K562 (cell line): ENCODE measurements around the gene CHD5. TPM values are rescaled to one million over a fixed set of nuclear protein-coding genes. Genes with fewer than 3 reads are reported as not detected.

Source experiments
- ATAC-seq: fragments of 200-7000 bp; cut with Tn5 transposase; 3 replicates; pipeline ENCODE4 v1.9.1; 2020; ENCODE audit warnings: moderate library complexity
- BruUV-seq: library from RNA; stranded (reverse); fragments of 400-500 nt; replicated peaks from 2 replicates; lab custom pipeline; 2021; lab: Mats Ljungman, UMichigan
- CTCF ChIA-PET: fragments of 300-600 bp; formaldehyde crosslinking; extraction: SDS; loops from one replicate; lab custom pipeline; 2021; ENCODE audit warnings: low intra/inter-chr PET ratio; lab: Yijun Ruan, JAX
- POLR2A ChIA-PET: fragments of 300-600, 350-650 bp; sonication (Branson Sonifier 250); formaldehyde crosslinking; extraction: SDS; loops from one replicate; lab custom pipeline; 2021; ENCODE audit warnings: antibody characterized with exemption, inconsistent platforms; lab: Yijun Ruan, JAX
- DNase-seq, 4 experiments: peaks; one replicate each; pipeline versions ENCODE4 v3.0.0 to v3.0.0-alpha.2; 2011 to 2018; ENCODE audit warnings: low spot score in 3 of 4, mixed read lengths in 3 of 4; ENCODE audit errors: extremely low read depth in 1 of 4
- FAIRE-seq: peaks from 2 replicates; lab custom pipeline; 2011; peaks lifted over from hg19 to GRCh38; lab: Jason Lieb, UNC
- H2AFZ ChIP-seq: 2 replicates; pipeline ENCODE4 v1.6.0; 2011; ENCODE audit warnings: low read depth, low read length, control low read depth, inconsistent platforms
- H3K27ac ChIP-seq: fragments of 200-600 bp; 3 replicates; pipeline ENCODE4 v1.8.0; 2011; ENCODE audit warnings: low read depth, mild to moderate bottlenecking, control low read depth, inconsistent platforms, low read length, moderate library complexity, mixed read lengths; ENCODE audit errors: extremely low read depth
- H3K27me3 ChIP-seq, 2 experiments: fragments of 300-600 bp in 1 of 2; 2 replicates in 1 of 2; 3 replicates in 1 of 2; pipeline versions ENCODE4 v1.6.0 to v1.8.0; 2011; ENCODE audit warnings: inconsistent platforms in 2 of 2, low read length in 2 of 2, mild to moderate bottlenecking in 1 of 2, mixed read lengths in 1 of 2, moderate library complexity in 1 of 2; ENCODE audit not compliant: control insufficient read depth in 2 of 2, insufficient read depth in 2 of 2
- H3K36me3 ChIP-seq: fragments of 300-600 bp; 3 replicates; pipeline ENCODE4 v1.8.0; 2011; ENCODE audit warnings: mild to moderate bottlenecking, low read length, inconsistent platforms; ENCODE audit not compliant: control insufficient read depth, insufficient read depth
- H3K4me1 ChIP-seq, 2 experiments: fragments of 200-600 bp in 1 of 2; replicated peaks in 1 of 2; 2 replicates in 1 of 2; 3 replicates in 1 of 2; pipeline versions ENCODE4 v1.5.1 to v1.8.0; 2011; ENCODE audit warnings: inconsistent platforms in 2 of 2, low read length in 2 of 2, mild to moderate bottlenecking in 1 of 2, mixed read lengths in 1 of 2, moderate library complexity in 1 of 2; ENCODE audit not compliant: control insufficient read depth in 2 of 2, insufficient read depth in 2 of 2
- H3K4me2 ChIP-seq: 2 replicates; pipeline ENCODE4 v1.6.1; 2011; ENCODE audit warnings: low read length, control low read depth, inconsistent platforms, mixed read lengths; ENCODE audit not compliant: insufficient read depth
- H3K4me3 ChIP-seq: fragments of 200-600 bp; sonication (generic), shearing (Covaris generic); 2 replicates; pipeline ENCODE4 v1.5.1; 2016; ENCODE audit warnings: control low read depth, inconsistent platforms
- H3K79me2 ChIP-seq: fragments of 200-600 bp; 3 replicates; pipeline ENCODE4 v1.8.0; 2011; ENCODE audit warnings: low read length, inconsistent platforms; ENCODE audit not compliant: control insufficient read depth, insufficient read depth
- H3K9ac ChIP-seq, 2 experiments: 2 replicates each; pipeline versions ENCODE4 v1.6.0 to v1.6.1; 2011; ENCODE audit warnings: low read depth in 2 of 2, low read length in 2 of 2, control low read depth in 1 of 2, inconsistent platforms in 1 of 2, mild to moderate bottlenecking in 1 of 2, mixed read lengths in 1 of 2; ENCODE audit not compliant: insufficient read depth in 1 of 2
- H3K9me1 ChIP-seq: one replicate; pipeline ENCODE4 v1.6.0; 2011; ENCODE audit warnings: inconsistent platforms, mild to moderate bottlenecking, low read length, moderate library complexity; ENCODE audit not compliant: control insufficient read depth, insufficient read depth
- H3K9me3 ChIP-seq: replicated peaks from 2 replicates; pipeline ENCODE4 v1.5.1; 2011; ENCODE audit warnings: low read depth, low read length, inconsistent platforms; ENCODE audit not compliant: control insufficient read depth, insufficient read depth
- H4K20me1 ChIP-seq: replicated peaks from 2 replicates; pipeline ENCODE4 v1.6.1; 2011; ENCODE audit warnings: low read length, inconsistent platforms, mixed read lengths; ENCODE audit not compliant: control insufficient read depth, insufficient read depth
- CSDE1 ChIP-seq, 2 experiments: fragments of 450-650 bp; IDR thresholded peaks; 2 replicates each; pipeline ENCODE4 v1.6.1; 2016; ENCODE audit warnings: mild to moderate bottlenecking in 1 of 2
- FOSL1 ChIP-seq: fragments of 200-800 bp; sonication (Bioruptor generic); conservative IDR thresholded peaks from 2 replicates; pipeline ENCODE4 v1.6.1; 2016; ENCODE audit warnings: missing genetic modification characterization, missing compliant biosample characterization
- GABPA ChIP-seq: fragments of 200-800 bp; sonication (Bioruptor generic); conservative IDR thresholded peaks from 2 replicates; pipeline ENCODE4 v1.6.1; 2016; ENCODE audit warnings: low read depth, missing genetic modification characterization, missing compliant biosample characterization
- SP1 ChIP-seq: sonication (generic); formaldehyde crosslinking; IDR thresholded peaks from 2 replicates; pipeline ENCODE4 v1.8.1; 2022; ENCODE audit warnings: mild to moderate bottlenecking, missing genetic modification reagents
- ZNF699 ChIP-seq: fragments of 250-450 bp; sonication (Bioruptor Pico); IDR thresholded peaks from 2 replicates; pipeline ENCODE4 v1.8.0; 2021; ENCODE audit warnings: mild to moderate bottlenecking, moderate library complexity; ENCODE audit not compliant: insufficient replicate concordance
- WGBS: fragments of 100-300 bp; shearing (Covaris generic); methylation state at CpG from one replicate; pipeline ENCODE4 v1.1.6; 2016; ENCODE audit warnings: low coverage, mixed read lengths; ENCODE audit not compliant: insufficient coverage; ENCODE audit errors: missing lambda C conversion rate; 5-methylcytosine and 5-hydroxymethylcytosine counted together
- in situ Hi-C: fragments of 300-500 bp; cut with MboI; formaldehyde crosslinking; loops from 4 replicates; pipeline ENCODE4 v1.15.0; 2018; ENCODE audit warnings: inconsistent platforms, mixed read lengths
- intact Hi-C: fragments of 100-400 bp; cut with micrococcal nuclease; formaldehyde crosslinking; loops from 2 replicates; pipeline ENCODE4 v1.14.2; 2022
- polyA plus RNA-seq, 8 experiments: library from polyadenylated mRNA; depleted of rRNA in 4 of 8; stranded (reverse) in 5 of 8; unstranded in 3 of 8; fragments of >200 nt; fragmentation: Nextera tagmentation in 2 of 8; fragmentation: Illumina TruSeq in 1 of 8; extraction: Ambion mirVana in 2 of 8; extraction: Trizol in 1 of 8; gene quantifications; 2 replicates each; pipeline versions ENCODE4 v1.2.1 to v1.2.3, GENCODE V29; 2011 to 2014; ENCODE audit warnings: inconsistent platforms in 1 of 8, missing spikeins in 1 of 8
- total RNA-seq, 7 experiments: library from RNA; depleted of rRNA in 6 of 7; stranded (reverse); fragments of >200 nt in 6 of 7; fragmentation: Illumina TruSeq in 2 of 7; extraction: Trizol in 2 of 7; gene quantifications; 2 replicates each; pipeline versions ENCODE4 v1.2.1 to v1.2.3, GENCODE V29; 2011 to 2021; ENCODE audit warnings: low replicate concordance in 1 of 7

The CHD5 gene
- total and polyA plus RNA-seq, 9 of the 15 experiments (the other 6 are each of a cell fraction or from before 2014, with no cell fraction given) = 0.03 to 0.52 (median 0.11) TPM; not detected in 2

DNA sequence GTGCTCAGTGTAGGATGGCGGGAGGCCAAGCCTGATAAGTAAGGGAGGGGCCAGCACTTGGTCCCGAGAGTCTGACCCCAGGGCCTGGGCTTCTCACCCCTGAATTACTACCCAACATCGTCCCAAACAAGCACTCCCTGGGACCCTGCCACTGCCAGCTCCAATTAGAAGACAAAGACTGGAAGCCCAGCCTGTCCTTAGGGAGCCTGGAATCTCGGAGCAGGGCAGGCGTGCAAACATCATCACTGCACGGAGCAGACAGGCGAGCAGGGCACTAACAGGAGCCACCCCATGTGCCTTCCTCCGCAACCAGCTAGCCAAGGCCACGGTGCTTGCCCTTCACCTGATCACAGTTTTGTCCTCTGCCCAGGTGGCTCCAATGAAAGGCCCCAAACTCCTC lies 111.2 kb downstream of the CHD5 start:
- BruUV-seq = no TSS peak
- H3K9ac ChIP-seq = no peak overlapping the region
- no peak for TF ChIP-seq CSDE1 (IDR thresholded peaks at IDR 0.05)
- TF ChIP-seq SP1 = no peak
- TF ChIP-seq ZNF699 (CRISPR knock-in tag) = no peak
- TF ChIP-seq, all 486 proteins: peak for 0
- ChIA-PET CTCF (no interaction called here), POLR2A (interaction anchor here (1.0 kb wide), 1 partner anchor 14 kb away, joined by 5 read pairs; no protein-coding TSS in a partner anchor)
- H4K20me1 ChIP-seq = peaks cover 47% of the 10 kb centered on the region
- H3K27ac ChIP-seq = no peak overlapping the region
- H3K36me3 ChIP-seq = no peaks in the 10 kb centered on the region
- intact Hi-C loops = no loop called here
- no peak overlapping the region for H3K4me3 ChIP-seq
- H3K4me2 ChIP-seq = no peak overlapping the region
- no peaks in the 10 kb centered on the region for H3K9me1 ChIP-seq
- 3% methylated on average over 9 of the region's 9 CpGs for WGBS
- in situ Hi-C loops = no loop called here
- no peaks in the 10 kb centered on the region for H3K79me2 ChIP-seq
- DNase-seq (no peak), FAIRE-seq (no peak), ATAC-seq (no peak; the same call in 2 of the 3 replicates)
- peaks cover 1 to 31% of the 10 kb centered on the region in 2 experiments; a peak in 4 of 5 replicates for H3K4me1 ChIP-seq
- H3K27me3 ChIP-seq = peaks cover 52 to 84% of the 10 kb centered on the region in 2 experiments
- no peak overlapping the region for H2AFZ ChIP-seq
- no peaks in the 10 kb centered on the region for H3K9me3 ChIP-seq

DNA sequence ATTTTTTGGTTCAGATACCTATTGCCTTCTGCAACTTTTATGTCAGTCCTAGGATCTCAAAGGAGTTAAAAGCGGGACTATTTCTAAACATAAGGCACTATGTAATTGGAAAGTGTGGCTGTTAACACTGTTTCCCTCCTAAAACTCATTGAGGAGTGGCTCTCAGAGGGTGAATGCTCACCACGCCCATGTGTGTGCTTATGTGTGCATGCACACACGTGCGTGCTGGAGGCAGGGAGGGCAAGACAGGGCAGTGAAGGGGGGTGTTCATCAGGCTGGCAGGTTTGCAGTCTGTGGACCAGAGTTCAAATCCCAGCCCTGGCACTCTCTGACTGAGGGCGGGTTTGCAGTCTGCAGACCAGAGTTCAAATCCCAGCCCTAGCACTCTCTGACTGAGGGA lies 112.0 kb downstream of the CHD5 start:
- no peaks in the 10 kb centered on the region for H3K36me3 ChIP-seq
- peaks cover 43% of the 10 kb centered on the region for H4K20me1 ChIP-seq
- CTCF ChIA-PET = no interaction called here
- H3K4me2 ChIP-seq = no peak overlapping the region
- no peaks in the 10 kb centered on the region for H3K9me1 ChIP-seq
- no peak for ATAC-seq
- POLR2A ChIA-PET = interaction anchor here (1.0 to 1.3 kb wide), 2 partner anchors 9 to 14 kb away, joined by 3 to 4 read pairs; no protein-coding TSS in a partner anchor
- no TSS peak for BruUV-seq
- no peak overlapping the region for H3K27ac ChIP-seq
- intact Hi-C loops = no loop called here
- H3K4me1 ChIP-seq = peaks cover 0 to 22% of the 10 kb centered on the region in 2 experiments; a peak in 3 of 5 replicates
- TF ChIP-seq FOSL1 (tag) (no peak), GABPA (no peak)
- no peak for FAIRE-seq
- H3K9ac ChIP-seq = no peak overlapping the region
- no peak for DNase-seq
- in situ Hi-C loops = no loop called here
- H2AFZ ChIP-seq = no peak overlapping the region
- H3K4me3 ChIP-seq = no peak overlapping the region
- peaks cover 54 to 91% of the 10 kb centered on the region in 2 experiments for H3K27me3 ChIP-seq
- no peaks in the 10 kb centered on the region for H3K79me2 ChIP-seq
- WGBS = 2% methylated on average over 5 of the region's 5 CpGs
- no peaks in the 10 kb centered on the region for H3K9me3 ChIP-seq
